Endothelial cell of umbilical vein (primary cell): ENCODE measurements around the gene TSPOAP1. TPM values are rescaled to one million over a fixed set of nuclear protein-coding genes. Genes with fewer than 3 reads are reported as not detected.

ENCODE experiments used
- BruUV-seq: library from RNA; stranded (reverse); fragments of 400-500 nt; replicated peaks from 2 replicates; lab custom pipeline; 2021; lab: Mats Ljungman, UMichigan
- CTCF ChIA-PET: fragments of 300-600, 350-600 bp; sonication (Branson Sonifier 250); formaldehyde crosslinking; loops from one replicate; lab custom pipeline; 2021; ENCODE audit warnings: antibody characterized with exemption, inconsistent platforms; lab: Charles Lee
- POLR2A ChIA-PET: fragments of 300-600, 350-600 bp; sonication (Branson Sonifier 250); formaldehyde crosslinking; loops from one replicate; lab custom pipeline; 2021; ENCODE audit warnings: antibody characterized with exemption, inconsistent platforms; lab: Charles Lee
- DNase-seq: peaks from one replicate; pipeline ENCODE4 v3.0.0-alpha.2; 2011; ENCODE audit warnings: low read depth, low spot score
- FAIRE-seq: peaks from 2 replicates; lab custom pipeline; 2011; peaks lifted over from hg19 to GRCh38; lab: Jason Lieb, UNC
- H2AFZ ChIP-seq: 2 replicates; pipeline ENCODE4 v1.6.0; 2012; ENCODE audit warnings: low read depth, low read length, control low read depth, inconsistent platforms
- H3K27ac ChIP-seq: 2 replicates; pipeline ENCODE4 v1.5.1; 2011; ENCODE audit warnings: low read depth, mild to moderate bottlenecking, control low read depth, low read length, moderate library complexity; ENCODE audit not compliant: insufficient read depth
- H3K27me3 ChIP-seq, 2 experiments: 2 replicates each; pipeline versions ENCODE4 v1.6.0 to v1.6.1; 2011; ENCODE audit warnings: low read length in 2 of 2, mixed read lengths in 1 of 2; ENCODE audit not compliant: control insufficient read depth in 2 of 2, insufficient read depth in 2 of 2
- H3K36me3 ChIP-seq, 2 experiments: 2 replicates in 1 of 2; 3 replicates in 1 of 2; pipeline ENCODE4 v1.5.1; 2011; ENCODE audit warnings: low read length in 2 of 2, mild to moderate bottlenecking in 1 of 2, moderate library complexity in 1 of 2; ENCODE audit not compliant: control insufficient read depth in 2 of 2, insufficient read depth in 2 of 2; ENCODE audit errors: extremely low read depth in 1 of 2
- H3K4me1 ChIP-seq: 3 replicates; pipeline ENCODE4 v1.5.1; 2011; ENCODE audit warnings: mild to moderate bottlenecking, low read length; ENCODE audit not compliant: control insufficient read depth, insufficient read depth; ENCODE audit errors: extremely low read depth
- H3K4me2 ChIP-seq: 2 replicates; pipeline ENCODE4 v1.6.1; 2011; ENCODE audit warnings: low read length, control low read depth, mixed read lengths; ENCODE audit not compliant: insufficient read depth
- H3K4me3 ChIP-seq, 3 experiments: fragments of 200-600 bp in 1 of 3; sonication (generic), shearing (Covaris generic) in 1 of 3; replicated peaks in 1 of 3; 2 replicates each; pipeline ENCODE4 v1.5.1; 2011 to 2016; ENCODE audit warnings: control low read depth in 3 of 3, low read length in 3 of 3, mild to moderate bottlenecking in 2 of 3, inconsistent platforms in 1 of 3, low read depth in 1 of 3, moderate library complexity in 1 of 3; ENCODE audit not compliant: insufficient read depth in 1 of 3
- H3K79me2 ChIP-seq: 2 replicates; pipeline ENCODE4 v1.6.0; 2012; ENCODE audit warnings: low read length, inconsistent platforms; ENCODE audit not compliant: control insufficient read depth, insufficient read depth
- H3K9ac ChIP-seq: replicated peaks from 2 replicates; pipeline ENCODE3; 2011; ENCODE audit warnings: low read length, control low read depth; ENCODE audit not compliant: insufficient read depth; ENCODE audit errors: extremely low read depth
- H3K9me1 ChIP-seq: replicated peaks from 3 replicates; pipeline ENCODE4 v1.6.0; 2011; ENCODE audit warnings: mild to moderate bottlenecking, low read length; ENCODE audit not compliant: control insufficient read depth, insufficient read depth; ENCODE audit errors: extremely low read depth
- H3K9me3 ChIP-seq: replicated peaks from 2 replicates; pipeline ENCODE4 v1.5.1; 2012; ENCODE audit warnings: low read length, inconsistent platforms; ENCODE audit not compliant: control insufficient read depth, insufficient read depth
- H4K20me1 ChIP-seq: replicated peaks from 2 replicates; pipeline ENCODE3; 2011; ENCODE audit warnings: mild to moderate bottlenecking, low read length; ENCODE audit not compliant: control insufficient read depth, insufficient read depth; ENCODE audit errors: extremely low read depth
- CTCF ChIP-seq, 2 donors: IDR thresholded peaks; 1 replicate in 1 of 2; 2 replicates in 1 of 2; pipeline ENCODE4 v1.5.1; 2011; ENCODE audit warnings: low read length in 2 of 2, mild to moderate bottlenecking in 2 of 2, moderate library complexity in 2 of 2, control low read depth in 1 of 2, inconsistent platforms in 1 of 2, low read depth in 1 of 2; ENCODE audit not compliant: insufficient read depth in 1 of 2; ENCODE audit errors: extremely low read depth in 1 of 2
- EZH2 ChIP-seq: IDR thresholded peaks from 2 replicates; pipeline ENCODE4 v1.6.1; 2012; ENCODE audit warnings: borderline replicate concordance, low read depth, mild to moderate bottlenecking, moderate library complexity, low read length, inconsistent platforms; ENCODE audit not compliant: severe bottlenecking
- FOS ChIP-seq: IDR thresholded peaks from 2 replicates; pipeline ENCODE4 v1.6.1; 2011; ENCODE audit warnings: mild to moderate bottlenecking, low read length, moderate library complexity, borderline replicate concordance; ENCODE audit not compliant: insufficient read depth
- GATA2 ChIP-seq: IDR thresholded peaks from 2 replicates; pipeline ENCODE4 v1.7.0; 2011; ENCODE audit warnings: low read depth, mild to moderate bottlenecking, moderate library complexity, mixed read lengths, low read length; ENCODE audit not compliant: insufficient read length, insufficient read depth
- JUN ChIP-seq: IDR thresholded peaks from 2 replicates; pipeline ENCODE4 v1.6.1; 2011; ENCODE audit warnings: borderline replicate concordance, low read depth; ENCODE audit not compliant: insufficient read length, insufficient read depth
- MYC ChIP-seq: IDR thresholded peaks from one replicate; pipeline ENCODE4 v1.6.1; 2011; ENCODE audit warnings: mild to moderate bottlenecking, low read depth, low read length
- POLR2A ChIP-seq: IDR thresholded peaks from 2 replicates; pipeline ENCODE4 v1.6.1; 2012; ENCODE audit warnings: low read depth, mild to moderate bottlenecking, control low read depth, low read length
- POLR2AphosphoS5 ChIP-seq: IDR thresholded peaks from 2 replicates; pipeline ENCODE4 v1.6.1; 2012; ENCODE audit warnings: low read depth, mild to moderate bottlenecking, control low read depth, low read length, moderate library complexity; ENCODE audit not compliant: insufficient read depth
- dilution Hi-C: fragments of 300-500 bp; cut with MboI; formaldehyde crosslinking; loops from one replicate; pipeline ENCODE4 v1.15.0; 2019; ENCODE audit warnings: low sequenced_read_pairs; ENCODE audit not compliant: extremely low pct_ligation_motif_present
- intact Hi-C: fragments of 100-400 bp; cut with micrococcal nuclease; formaldehyde crosslinking; loops from one replicate; pipeline ENCODE4 v1.10.0; 2022
- polyA plus RNA-seq, 4 experiments: library from polyadenylated mRNA; depleted of rRNA in 3 of 4; stranded (reverse) in 3 of 4; unstranded in 1 of 4; fragments of >200 nt; gene quantifications; 2 replicates each; pipeline versions ENCODE4 v1.2.1 to v1.2.3, GENCODE V29; 2011 to 2012; ENCODE audit warnings: missing spikeins in 1 of 4
- total RNA-seq: library from RNA; stranded (reverse); gene quantifications from 2 replicates; pipeline ENCODE4 v1.2.3, GENCODE V29; 2021
- TF ChIP-seq, protein P1 (sequence below): IDR thresholded peaks from 2 replicates; pipeline ENCODE4 v1.6.1; 2011; ENCODE audit not compliant: insufficient read depth, insufficient read length

TSPOAP1 gene
- total and polyA plus RNA-seq, 2 donors (not counting 3 experiments of a cell fraction or from before 2014, with no cell fraction given) = not detected

DNA sequence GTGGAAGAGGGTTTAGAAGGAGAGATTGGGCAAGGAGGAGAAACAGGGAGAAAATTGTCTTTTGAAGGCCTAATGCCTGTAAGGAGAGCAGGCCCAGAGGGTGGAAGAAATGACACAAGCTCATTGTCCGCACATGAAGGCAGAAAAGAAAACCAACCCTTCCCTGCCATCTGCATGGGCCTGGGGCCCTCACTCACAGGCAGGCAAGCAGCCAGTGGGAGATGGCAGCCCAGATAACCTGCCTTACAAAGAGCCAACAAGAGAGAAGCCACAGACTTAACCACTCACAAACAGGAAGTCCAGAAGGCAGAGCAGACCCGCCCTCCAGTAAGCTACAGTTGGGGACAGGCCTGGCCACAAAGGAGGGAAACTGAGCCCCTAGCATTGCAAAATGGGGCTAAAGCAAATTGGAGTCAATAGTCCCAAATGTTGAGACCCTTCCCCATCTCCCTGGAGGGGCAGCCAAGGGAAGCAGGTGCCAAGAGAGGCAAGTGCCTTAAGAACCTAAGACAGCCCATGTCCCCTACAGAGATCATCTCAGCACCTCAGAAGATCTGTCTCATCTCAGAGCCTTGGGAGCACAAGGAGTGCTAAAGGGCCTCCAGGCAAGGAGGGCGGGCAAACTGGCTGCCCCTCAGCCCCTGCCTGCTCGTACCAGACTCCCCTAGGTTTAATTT is 7.3 kb upstream of the TSPOAP1 start:
- no peak overlapping the region for H2AFZ ChIP-seq
- DNase-seq = no peak
- no peaks in the 10 kb centered on the region for H3K9me3 ChIP-seq
- no peaks in the 10 kb centered on the region for H3K27me3 ChIP-seq
- BruUV-seq = no TSS peak
- no peak overlapping the region for H3K27ac ChIP-seq
- H3K4me3 ChIP-seq = no peak overlapping the region
- no peaks in the 10 kb centered on the region for H3K9me1 ChIP-seq
- H3K4me2 ChIP-seq = no peak overlapping the region
- H3K79me2 ChIP-seq = no peaks in the 10 kb centered on the region
- no peak overlapping the region for H3K9ac ChIP-seq
- intact Hi-C loops (no loop called here), dilution Hi-C loops (no loop called here)
- no peaks in the 10 kb centered on the region for H3K36me3 ChIP-seq
- TF ChIP-seq GATA2 = no peak
- TF ChIP-seq FOS = no peak
- no peak for TF ChIP-seq POLR2AphosphoS5
- TF ChIP-seq MYC = no peak
- TF ChIP-seq, protein P1, sequence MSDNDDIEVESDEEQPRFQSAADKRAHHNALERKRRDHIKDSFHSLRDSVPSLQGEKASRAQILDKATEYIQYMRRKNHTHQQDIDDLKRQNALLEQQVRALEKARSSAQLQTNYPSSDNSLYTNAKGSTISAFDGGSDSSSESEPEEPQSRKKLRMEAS = no peak
- TF ChIP-seq EZH2 = no peak
- no peak for FAIRE-seq
- peaks cover 4% of the 10 kb centered on the region for H3K4me1 ChIP-seq
- CTCF ChIA-PET = no interaction called here
- H4K20me1 ChIP-seq = no peaks in the 10 kb centered on the region
- POLR2A ChIA-PET = no interaction called here

- DNase-seq (no peak), FAIRE-seq (no peak)
- no peaks in the 10 kb centered on the region for H4K20me1 ChIP-seq
- no TSS peak for BruUV-seq
- H3K79me2 ChIP-seq = no peaks in the 10 kb centered on the region
- ChIA-PET POLR2A (no interaction called here), CTCF (no interaction called here)
- intact Hi-C loops (no loop called here), dilution Hi-C loops (no loop called here)
- TF ChIP-seq JUN = no peak
- TF ChIP-seq, protein P1 = no peak
- TF ChIP-seq FOS = no peak
- no peak for TF ChIP-seq MYC
- no peak for TF ChIP-seq POLR2A
- TF ChIP-seq GATA2 = no peak
- TF ChIP-seq POLR2AphosphoS5 = no peak
- TF ChIP-seq CTCF (IDR thresholded peaks at IDR 0.05; ENCODE audit: extremely low read depth in 1 of 2, insufficient read depth in 1 of 2, low read depth in 1 of 2, low read length in 2 of 2) = no peak
- no peak for TF ChIP-seq EZH2
- H3K27ac ChIP-seq = no peak overlapping the region
- no peak overlapping the region for H3K4me3 ChIP-seq
- no peak overlapping the region for H3K4me2 ChIP-seq
- no peak overlapping the region for H3K9ac ChIP-seq
- H3K36me3 ChIP-seq = no peaks in the 10 kb centered on the region
- H3K4me1 ChIP-seq = peaks cover 4% of the 10 kb centered on the region
- no peaks in the 10 kb centered on the region for H3K9me3 ChIP-seq
- no peak overlapping the region for H2AFZ ChIP-seq
- H3K9me1 ChIP-seq = no peaks in the 10 kb centered on the region
- no peaks in the 10 kb centered on the region for H3K27me3 ChIP-seq
Observed at GRCh38 chr17:58335061-58335731, 6.6 kb upstream of the TSPOAP1 start.
